Left hindlimb (tissue), 1 donor: ENCODE data around the gene CCT4.
"Not testable (repeated sequence)": the region's sequence is repeated elsewhere in the genome, so short reads cannot be mapped to it uniquely, and the experiment has no call there.

Experiments used
- DNase-seq: peaks from one replicate; pipeline ENCODE4 v3.0.0-alpha.2; 2018

Gene CCT4, protein sequence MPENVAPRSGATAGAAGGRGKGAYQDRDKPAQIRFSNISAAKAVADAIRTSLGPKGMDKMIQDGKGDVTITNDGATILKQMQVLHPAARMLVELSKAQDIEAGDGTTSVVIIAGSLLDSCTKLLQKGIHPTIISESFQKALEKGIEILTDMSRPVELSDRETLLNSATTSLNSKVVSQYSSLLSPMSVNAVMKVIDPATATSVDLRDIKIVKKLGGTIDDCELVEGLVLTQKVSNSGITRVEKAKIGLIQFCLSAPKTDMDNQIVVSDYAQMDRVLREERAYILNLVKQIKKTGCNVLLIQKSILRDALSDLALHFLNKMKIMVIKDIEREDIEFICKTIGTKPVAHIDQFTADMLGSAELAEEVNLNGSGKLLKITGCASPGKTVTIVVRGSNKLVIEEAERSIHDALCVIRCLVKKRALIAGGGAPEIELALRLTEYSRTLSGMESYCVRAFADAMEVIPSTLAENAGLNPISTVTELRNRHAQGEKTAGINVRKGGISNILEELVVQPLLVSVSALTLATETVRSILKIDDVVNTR

GRCh38 chr2:61888267-61889055 lies at the start of gene CCT4:
Gene CCT4, minus strand, starts transcription at chr2:61888656. Its CDS starts 149 bp downstream, at chr2:61888507.
- DNase-seq, result peak; percentile 92

DNA sequence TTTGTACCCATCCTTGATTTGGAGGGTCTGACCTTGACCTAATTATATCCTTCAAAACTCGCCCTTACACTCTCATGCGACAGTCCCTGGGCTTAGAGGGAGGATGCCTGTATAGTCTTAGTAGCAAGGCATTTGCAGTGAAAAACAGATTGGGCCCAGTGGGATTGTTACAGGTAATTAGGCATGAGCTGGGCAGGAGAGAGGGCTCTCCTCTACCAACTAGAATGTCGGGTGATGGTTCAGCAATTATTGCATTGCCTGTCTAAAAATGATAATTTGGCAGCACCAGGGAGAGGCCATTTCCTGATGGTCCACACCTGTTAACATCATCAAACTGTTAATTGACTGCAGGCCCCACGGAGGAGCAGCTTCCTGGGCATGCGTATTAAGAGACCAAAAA lies 49.4 kb upstream of the CCT4 start:
- DNase-seq, result no peak

- no peak for DNase-seq
Measured at GRCh38 chr2:61937098-61937497, 48.6 kb upstream of the CCT4 start.

DNA sequence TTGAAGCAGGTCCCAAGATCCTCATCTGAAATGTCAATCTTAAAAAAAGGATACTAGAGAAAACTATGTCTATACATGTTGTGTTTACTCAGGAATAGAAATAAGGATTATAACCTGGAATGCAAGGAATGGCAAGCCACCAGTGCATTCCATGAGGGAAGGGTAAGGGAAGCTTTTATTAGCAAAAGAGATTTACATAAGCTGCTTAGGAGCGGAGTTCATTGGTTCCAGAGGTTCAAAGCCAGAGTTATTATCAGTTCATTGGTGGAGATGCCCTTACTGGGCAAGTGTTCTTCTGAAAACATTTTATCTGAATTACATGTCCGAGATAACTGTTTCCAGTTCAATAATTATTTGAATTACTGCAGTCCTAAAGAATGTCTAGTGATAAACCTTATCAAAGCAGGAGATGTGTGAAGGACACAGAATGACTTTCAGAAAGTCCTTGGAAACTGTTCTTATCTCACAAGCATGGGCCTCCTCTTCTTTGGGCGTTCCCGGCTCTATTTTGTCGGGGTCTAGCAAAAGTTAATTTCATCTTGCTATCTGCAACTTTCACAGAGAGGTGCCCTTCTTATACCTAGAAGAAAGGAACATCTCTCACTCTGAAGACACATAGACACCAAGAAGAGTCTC lies 40.5 kb upstream of the CCT4 start:
- no peak for DNase-seq

DNA sequence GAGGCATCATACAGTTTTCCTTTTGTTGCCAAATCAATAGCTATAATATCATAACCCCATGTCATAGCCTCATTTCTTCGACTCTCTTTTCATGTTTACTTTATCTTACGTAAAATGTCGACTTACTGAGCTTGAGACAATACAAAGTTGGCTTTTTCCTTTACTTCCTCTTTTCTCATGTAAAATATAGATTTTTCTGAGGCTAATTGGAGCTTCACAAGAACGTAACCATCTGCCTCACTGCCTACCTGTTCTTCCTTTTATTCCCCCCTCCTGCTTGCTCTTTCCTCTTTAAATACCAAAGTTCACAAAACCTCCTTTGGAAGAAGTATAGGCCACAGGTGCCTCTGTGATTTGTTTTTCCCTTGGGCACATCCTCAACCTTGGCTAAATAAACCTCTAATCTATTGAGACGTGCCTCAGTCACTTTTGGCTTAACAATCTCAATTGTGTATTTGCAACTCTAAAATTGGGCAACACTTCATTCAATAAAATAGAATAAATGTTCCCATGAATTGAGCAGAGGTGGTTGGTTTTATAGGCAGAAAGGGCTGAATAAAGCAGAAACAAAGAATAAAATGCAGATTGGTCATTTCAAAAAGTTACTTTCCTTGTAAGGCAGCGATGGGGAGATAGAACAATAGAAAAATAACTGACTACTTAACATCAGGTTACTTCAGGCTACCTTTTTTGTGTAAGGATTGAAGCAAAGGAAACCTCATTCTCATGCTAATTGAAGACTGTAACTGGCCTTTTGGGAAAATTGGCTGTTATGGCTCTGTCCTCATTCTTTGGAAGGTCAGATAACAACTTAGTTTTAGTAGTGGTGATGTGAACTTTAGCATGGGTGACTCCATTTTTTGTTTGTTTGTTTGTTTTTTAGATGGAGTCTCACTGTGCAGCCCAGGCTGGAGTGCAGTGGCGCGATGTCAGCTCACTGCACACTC lies 38.3 kb upstream of the CCT4 start:
- DNase-seq, result no peak

DNA sequence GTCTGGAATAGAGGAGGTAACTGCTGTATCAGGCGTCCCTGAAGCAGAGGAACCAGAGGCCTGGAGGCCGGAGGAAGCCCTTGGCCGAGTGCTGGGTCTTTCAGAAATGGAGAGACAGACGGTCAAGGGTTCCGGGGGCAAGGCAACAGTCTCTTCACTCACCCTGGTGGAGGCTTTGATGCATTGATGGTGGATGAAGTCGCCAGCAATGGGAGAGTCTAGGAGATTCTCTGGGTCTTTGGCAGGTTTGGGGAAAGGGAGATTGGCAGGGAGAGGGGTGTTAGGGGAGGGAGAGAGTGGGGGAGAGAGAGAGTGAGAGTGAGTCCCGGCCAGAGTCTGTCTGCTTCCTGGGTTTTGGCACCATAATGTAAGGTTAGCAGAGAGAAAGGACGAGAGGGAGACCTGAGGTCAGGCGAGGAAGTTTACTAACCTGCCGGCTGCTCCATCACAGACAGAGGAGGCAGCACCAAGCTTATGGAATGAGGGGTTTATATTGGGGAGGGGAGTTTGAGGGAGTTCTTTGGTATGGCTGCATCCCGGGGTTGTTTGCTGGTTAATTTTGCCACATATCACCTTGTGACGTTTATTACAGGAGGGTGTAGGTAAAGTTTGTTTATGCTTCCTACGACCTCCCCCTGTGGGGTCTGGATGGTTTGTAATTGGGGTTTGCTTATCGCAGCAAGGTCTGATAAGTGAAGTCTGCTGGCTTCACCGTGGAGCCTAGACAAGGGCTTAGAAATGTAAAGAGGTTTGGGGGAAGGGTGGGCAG lies 36.6 kb upstream of the CCT4 start:
- no peak for DNase-seq

DNA sequence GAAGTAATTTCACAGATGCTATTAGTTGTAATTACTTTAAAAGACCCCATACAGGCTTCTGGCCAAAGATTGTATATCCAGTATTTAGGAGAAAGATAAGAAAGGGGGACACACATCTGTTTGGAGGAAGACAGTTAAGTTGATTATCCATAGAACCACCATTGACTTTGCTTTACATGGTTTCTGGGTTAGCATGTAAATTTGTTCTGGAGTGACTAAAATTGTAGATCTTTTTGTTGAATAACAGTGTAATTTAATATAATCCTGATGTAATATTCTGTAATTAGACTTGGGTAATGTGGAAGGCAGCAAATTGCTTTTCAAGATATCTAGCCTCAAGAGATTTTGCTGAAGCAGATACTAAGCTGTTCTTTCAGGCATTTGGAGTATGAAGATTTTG lies 34.3 kb upstream of the CCT4 start:
- no peak for DNase-seq

DNA sequence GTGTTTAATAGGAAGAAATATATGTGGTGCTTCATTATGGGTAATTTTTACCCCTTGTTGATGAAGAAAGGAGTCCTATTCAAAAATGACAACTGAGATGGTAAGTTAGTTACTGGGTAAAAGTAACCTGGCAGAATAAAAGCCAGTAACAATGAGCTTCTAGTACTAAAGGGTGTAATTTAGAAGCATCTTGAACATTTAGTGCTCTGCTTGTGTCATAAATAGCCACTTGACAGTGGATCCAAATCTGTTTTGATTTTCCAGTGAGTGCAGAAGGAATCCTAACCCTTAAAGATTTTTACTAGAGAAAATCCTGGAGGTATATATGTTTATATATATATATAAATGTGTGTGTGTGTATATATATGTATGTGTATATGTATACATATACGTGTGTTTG lies 32.1 kb upstream of the CCT4 start:
- no peak for DNase-seq

DNA sequence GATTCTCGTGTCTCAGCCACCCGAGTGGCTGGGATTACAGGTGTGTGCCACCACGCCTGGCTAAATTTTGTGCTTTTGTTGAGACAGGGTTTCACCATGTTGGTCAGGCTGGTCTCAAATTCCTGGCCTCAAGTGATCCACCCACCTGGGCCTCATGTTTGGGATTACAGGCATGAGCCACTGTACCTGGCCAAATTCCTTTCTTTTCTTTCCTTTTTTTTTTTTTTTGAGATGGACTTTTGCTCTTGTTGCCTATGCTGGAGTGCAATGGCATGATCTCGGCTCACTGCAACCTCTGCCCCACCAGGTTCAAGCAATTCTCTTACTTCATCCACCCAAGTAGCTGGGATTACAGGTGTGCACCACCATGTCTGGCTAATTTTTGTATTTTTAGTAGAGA lies 26.3 kb upstream of the CCT4 start:
- DNase-seq, result not testable (repeated sequence)

- DNase-seq, result no peak
Measured at GRCh38 chr2:61911510-61911909, 23.1 kb upstream of the CCT4 start.

DNA sequence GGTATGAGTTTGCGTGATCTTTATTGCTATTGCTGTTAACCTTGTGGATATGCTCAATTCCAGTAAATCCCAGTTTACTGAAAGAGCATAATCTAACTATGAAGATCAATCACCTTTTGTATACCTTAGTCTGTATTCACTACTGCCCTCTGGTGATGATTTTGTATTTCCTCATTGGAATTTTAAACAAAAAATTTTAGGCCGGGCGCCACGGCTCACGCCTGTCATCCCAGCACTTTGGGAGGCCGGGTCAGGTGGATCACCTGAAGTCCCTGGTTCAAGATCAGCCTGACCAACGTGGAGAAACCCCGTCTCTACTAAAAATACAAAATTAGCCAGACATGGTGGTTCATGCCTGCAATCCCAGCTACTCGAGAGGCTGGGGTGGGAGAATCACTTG lies 22.1 kb upstream of the CCT4 start:
- DNase-seq, result no peak

DNA sequence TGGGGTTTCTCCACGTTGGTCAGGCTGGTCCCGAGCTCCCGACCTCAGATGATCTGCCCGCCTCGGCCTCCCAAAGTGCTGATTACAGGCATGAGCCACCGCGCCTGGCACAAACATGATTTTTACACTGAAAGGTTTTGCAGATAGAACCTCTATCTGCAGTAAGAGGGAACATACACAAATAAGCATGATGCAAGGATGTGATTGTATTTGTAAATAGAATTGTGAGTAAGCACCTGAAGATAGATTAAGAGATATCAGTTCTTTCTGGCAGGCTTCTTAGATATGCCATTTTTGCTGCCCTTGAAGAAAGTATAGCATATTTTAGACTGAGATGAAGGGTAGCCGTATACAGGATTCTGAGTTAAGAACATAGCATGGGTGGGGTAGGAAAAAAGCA lies 20.7 kb upstream of the CCT4 start:
- no peak for DNase-seq

GRCh38 chr2:61906186-61906470 lies 17.7 kb upstream of the CCT4 start:
- DNase-seq, result no peak

DNA sequence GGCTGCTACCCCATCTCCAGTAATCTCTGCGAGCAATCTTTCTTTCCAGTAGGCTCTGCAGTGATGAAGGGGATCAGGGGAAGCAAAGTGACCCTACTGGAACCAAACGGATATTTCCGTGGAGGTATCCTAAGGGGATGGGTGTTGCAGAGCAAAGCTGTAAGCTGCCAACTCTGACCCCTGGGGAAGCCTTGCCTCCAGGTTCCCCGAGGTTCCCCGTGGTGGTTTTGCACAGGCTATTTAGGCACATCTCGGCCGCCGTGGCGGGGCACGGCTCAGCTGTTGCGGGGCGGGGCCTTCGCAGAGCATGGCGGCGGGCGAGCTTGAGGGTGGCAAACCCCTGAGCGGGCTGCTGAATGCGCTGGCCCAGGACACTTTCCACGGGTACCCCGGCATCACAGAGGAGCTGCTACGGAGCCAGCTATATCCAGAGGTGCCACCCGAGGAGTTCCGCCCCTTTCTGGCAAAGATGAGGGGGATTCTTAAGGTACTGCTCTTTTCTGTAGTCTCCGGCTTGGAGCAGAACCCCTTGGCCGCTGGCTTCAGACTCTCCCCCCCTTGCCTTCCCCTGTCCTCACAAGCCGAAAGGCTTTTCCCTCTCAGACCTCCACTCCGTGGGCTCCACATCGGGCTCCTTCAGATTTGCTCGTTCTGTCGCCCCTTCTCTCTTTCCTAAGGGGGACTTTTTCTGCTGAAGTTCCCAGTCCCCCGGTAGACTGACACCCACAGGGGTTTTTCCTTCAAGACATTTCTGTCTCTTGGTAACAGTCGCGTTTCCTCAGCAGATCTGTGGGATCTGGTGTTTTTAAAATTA lies 17.1 kb upstream of the CCT4 start, which contains the start of gene COMMD1:
Gene COMMD1, plus strand, starts transcription at position 303 of the 814 bp plus-strand sequence. Its CDS starts 5 bp downstream, at position 308.
- DNase-seq, result peak; percentile 85

- no peak for DNase-seq
Measured at GRCh38 chr2:61900281-61900680, 11.8 kb upstream of the CCT4 start.

- DNase-seq, result no peak
Measured at GRCh38 chr2:61898810-61899209, 10.4 kb upstream of the CCT4 start.

DNA sequence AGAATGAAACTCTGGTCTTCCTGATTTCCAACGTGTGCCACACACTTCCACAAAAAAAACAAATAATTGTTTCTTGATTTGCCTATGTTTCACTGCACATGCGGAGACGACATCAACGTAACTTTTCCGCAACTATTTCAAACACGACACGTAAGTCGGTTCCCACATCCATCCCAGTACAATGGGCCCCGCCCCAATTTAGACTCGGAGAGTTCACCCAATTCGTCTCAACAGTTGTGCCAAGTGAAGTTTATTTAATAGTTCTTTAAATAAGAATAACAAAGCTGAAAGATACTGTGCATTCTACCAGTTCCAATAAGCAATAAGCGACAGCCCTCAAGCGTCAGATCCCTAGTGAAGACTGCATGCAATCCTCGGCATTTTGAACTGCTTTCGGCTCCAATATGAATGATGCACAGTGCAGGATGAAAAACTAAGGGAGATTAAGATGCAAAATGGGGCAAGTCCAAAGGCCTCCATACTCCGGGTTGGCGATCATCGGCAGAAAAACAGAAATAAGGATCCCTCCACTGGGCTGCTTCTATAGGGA lies 664 bp downstream of the CCT4 start:
- no peak for DNase-seq

DNA sequence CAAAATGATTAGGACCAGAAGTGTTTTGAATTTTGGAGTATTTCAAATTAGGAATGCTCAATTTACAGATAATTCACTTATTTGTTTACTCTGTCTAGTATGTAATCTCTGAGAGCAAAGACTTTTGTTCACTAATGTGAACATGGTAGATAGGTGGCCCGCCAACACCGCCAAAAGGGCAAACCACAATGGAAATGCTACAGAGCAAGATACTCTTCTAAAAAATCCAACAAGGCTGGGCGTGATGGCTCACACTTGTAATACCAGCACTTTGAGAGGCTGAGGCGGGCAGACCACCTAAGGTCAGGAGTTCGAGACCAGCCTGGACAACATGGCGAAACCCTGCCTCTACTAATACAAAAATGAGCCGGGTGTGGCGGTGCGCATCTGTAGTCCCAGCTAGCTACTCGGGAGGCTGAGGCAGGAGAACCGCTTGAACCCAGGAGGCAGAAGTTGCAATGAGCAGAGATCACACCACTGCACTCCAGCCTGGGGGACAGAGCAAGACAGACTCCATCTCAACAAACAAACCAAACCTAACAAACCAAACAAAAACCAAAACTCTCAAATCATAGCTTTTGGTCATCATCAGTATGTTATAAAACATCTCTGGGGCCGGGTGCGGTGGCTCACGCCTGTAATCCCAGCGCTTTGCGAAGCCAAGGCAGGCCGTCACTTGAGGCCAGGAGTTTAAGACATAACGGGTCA lies 2.4 kb downstream of the CCT4 start:
- no peak for DNase-seq

GRCh38 chr2:61882850-61883249 lies 5.6 kb downstream of the CCT4 start:
- DNase-seq, result no peak

DNA sequence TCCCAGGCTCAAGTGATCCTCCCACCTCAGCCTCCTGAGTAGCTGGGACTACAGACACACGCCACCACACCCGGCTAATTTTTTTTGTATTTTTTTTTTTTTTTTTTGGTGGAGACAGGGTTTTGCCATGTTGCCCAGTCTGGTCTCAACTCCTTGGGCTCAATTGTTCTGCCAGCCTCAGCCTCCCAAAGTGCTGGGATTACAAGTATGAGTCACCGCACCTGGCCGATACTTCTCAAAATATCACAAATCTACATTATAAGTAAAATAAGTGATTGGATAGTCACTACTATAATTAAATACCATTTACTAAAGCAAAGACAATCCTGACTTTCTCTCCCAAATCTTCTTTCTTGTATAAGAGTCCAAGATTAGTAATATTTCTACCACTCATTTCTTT lies 9.1 kb downstream of the CCT4 start:
- not testable (repeated sequence) for DNase-seq
